NCI-H524 (cell line): ENCODE results near the gene DSCAML1.

Experiments used
- DNase-seq, 2 experiments: peaks; one replicate each; lab custom pipeline; 2025; lab: John Stamatoyannopoulos, UW

The DSCAML1 gene

GRCh38 chr11:117425679-117426296 is 371.2 kb downstream of the DSCAML1 start:
- DNase-seq = no peak

- peak in 1 of 2 experiments; percentile 2 for DNase-seq
Observed at GRCh38 chr11:117424781-117425180, 372.2 kb downstream of the DSCAML1 start.

- no peak for DNase-seq
Observed at GRCh38 chr11:117423046-117423575, 373.9 kb downstream of the DSCAML1 start.

- DNase-seq = no peak
Observed at GRCh38 chr11:117421476-117421875, 375.5 kb downstream of the DSCAML1 start.

- no peak for DNase-seq
Observed at GRCh38 chr11:117421041-117421440, 376.0 kb downstream of the DSCAML1 start.

- no peak for DNase-seq
Observed at GRCh38 chr11:117420598-117420997, 376.4 kb downstream of the DSCAML1 start.

GRCh38 chr11:117420143-117420485 is 376.9 kb downstream of the DSCAML1 start:
- no peak for DNase-seq

GRCh38 chr11:117419482-117420142 is 377.4 kb downstream of the DSCAML1 start:
- no peak for DNase-seq

GRCh38 chr11:117418737-117419481 is 378.1 kb downstream of the DSCAML1 start:
- DNase-seq = no peak

- DNase-seq = no peak
Observed at GRCh38 chr11:117417856-117418255, 379.2 kb downstream of the DSCAML1 start.

GRCh38 chr11:117417342-117417741 is 379.7 kb downstream of the DSCAML1 start:
- DNase-seq = no peak

GRCh38 chr11:117415358-117415896 is 381.6 kb downstream of the DSCAML1 start:
- DNase-seq = no peak

- DNase-seq = no peak
Observed at GRCh38 chr11:117414724-117415123, 382.3 kb downstream of the DSCAML1 start.

GRCh38 chr11:117413616-117414015 is 383.4 kb downstream of the DSCAML1 start:
- no peak for DNase-seq

- DNase-seq = no peak
Observed at GRCh38 chr11:117412653-117413275, 384.3 kb downstream of the DSCAML1 start.

GRCh38 chr11:117412176-117412575 is 384.8 kb downstream of the DSCAML1 start:
- DNase-seq = no peak

- DNase-seq = no peak
Observed at GRCh38 chr11:117411736-117412135, 385.3 kb downstream of the DSCAML1 start.

- DNase-seq = peak; percentile 83 to 86
Observed at GRCh38 chr11:117410861-117411710, 385.9 kb downstream of the DSCAML1 start.

GRCh38 chr11:117410238-117410637 is 386.8 kb downstream of the DSCAML1 start:
- peak; percentile 16 to 36 for DNase-seq

GRCh38 chr11:117409511-117409910 is 387.5 kb downstream of the DSCAML1 start:
- DNase-seq = no peak

- DNase-seq = no peak
Observed at GRCh38 chr11:117408356-117408755, 388.7 kb downstream of the DSCAML1 start.
